ENCODE data around the gene RGL3. TPM values are rescaled to one million over a fixed set of nuclear protein-coding genes. Genes with fewer than 3 reads are reported as not detected.

RGL3 gene
- polyA plus RNA-seq, 4 donors, result 47.9 to 141 (median 97.3) TPM

Other genes starting within 250 kb of the RGL3 start
- 100 to 1,000 TPM; 114 to 142 (median 133) TPM for gene KANK2, start 221.8 kb downstream of the RGL3 start, polyA plus RNA-seq (ENCODE audit: insufficient read length in 4 of 4)
- gene ANGPTL8, start 179.7 kb downstream of the RGL3 start, polyA plus RNA-seq (ENCODE audit: insufficient read length in 4 of 4), result 1 to 10 TPM in 1 of 4 donors, under 1 TPM in 2, not detected in 1; 0.52 to 1.2 (median 0.86) TPM
- 10 to 100 TPM; 31.8 to 69.6 (median 50.0) TPM for gene DOCK6, start 156.8 kb downstream of the RGL3 start, polyA plus RNA-seq (ENCODE audit: insufficient read length in 4 of 4)
- under 1 TPM in 2 of 4 donors, not detected in 2; 0.09 to 0.36 TPM for gene TSPAN16, start 123.2 kb downstream of the RGL3 start, polyA plus RNA-seq (ENCODE audit: insufficient read length in 4 of 4)
- 10 to 100 TPM; 15.7 to 19.6 (median 17.5) TPM for gene RAB3D, start 79.7 kb downstream of the RGL3 start, polyA plus RNA-seq (ENCODE audit: insufficient read length in 4 of 4)
- 100 to 1,000 TPM; 135 to 151 (median 142) TPM for gene TMEM205, start 73.0 kb downstream of the RGL3 start, polyA plus RNA-seq (ENCODE audit: insufficient read length in 4 of 4)
- 10 to 100 TPM; 20.2 to 45.6 (median 30.5) TPM for gene CCDC159, start 72.8 kb downstream of the RGL3 start, polyA plus RNA-seq (ENCODE audit: insufficient read length in 4 of 4)
- 10 to 100 TPM; 10.2 to 21.2 (median 17.8) TPM for gene PLPPR2, start 63.9 kb downstream of the RGL3 start, polyA plus RNA-seq (ENCODE audit: insufficient read length in 4 of 4)
- gene SWSAP1, start 44.6 kb downstream of the RGL3 start, polyA plus RNA-seq (ENCODE audit: insufficient read length in 4 of 4), result 1 to 10 TPM; 2.6 to 3.7 (median 3.4) TPM
- gene EPOR, start 35.0 kb downstream of the RGL3 start, polyA plus RNA-seq (ENCODE audit: insufficient read length in 4 of 4), result 10 to 100 TPM; 16.5 to 40.6 (median 29.7) TPM
- gene ODAD3, start 15.8 kb upstream of the RGL3 start, polyA plus RNA-seq (ENCODE audit: insufficient read length in 4 of 4), result 1 to 10 TPM; 1.7 to 2.3 (median 2.1) TPM
- gene PRKCSH, start 16.3 kb upstream of the RGL3 start, polyA plus RNA-seq (ENCODE audit: insufficient read length in 4 of 4), result 100 to 1,000 TPM; 302 to 378 (median 348) TPM
- under 1 TPM; 0.08 to 0.49 (median 0.16) TPM for gene ELAVL3, start 61.7 kb upstream of the RGL3 start, polyA plus RNA-seq (ENCODE audit: insufficient read length in 4 of 4)
- 10 to 100 TPM in 3 of 4 donors, 1 to 10 TPM in 1; 7.6 to 12.8 (median 11.4) TPM for gene ZNF653, start 86.5 kb upstream of the RGL3 start, polyA plus RNA-seq (ENCODE audit: insufficient read length in 4 of 4)
- 10 to 100 TPM; 36.4 to 47.9 (median 42.0) TPM for gene ECSIT, start 109.8 kb upstream of the RGL3 start, polyA plus RNA-seq (ENCODE audit: insufficient read length in 4 of 4)
- gene CNN1, start 119.5 kb upstream of the RGL3 start, polyA plus RNA-seq (ENCODE audit: insufficient read length in 4 of 4), result 1 to 10 TPM; 4.2 to 5.4 (median 5.1) TPM
- gene ELOF1, start 139.9 kb upstream of the RGL3 start, polyA plus RNA-seq (ENCODE audit: insufficient read length in 4 of 4), result 10 to 100 TPM; 42.3 to 66.1 (median 52.0) TPM
- gene ACP5, start 158.3 kb upstream of the RGL3 start, polyA plus RNA-seq (ENCODE audit: insufficient read length in 4 of 4), result 10 to 100 TPM; 11.7 to 20.6 (median 13.4) TPM
- gene ZNF627, start 178.2 kb upstream of the RGL3 start, polyA plus RNA-seq (ENCODE audit: insufficient read length in 4 of 4), result 10 to 100 TPM; 37.8 to 51.9 (median 45.6) TPM